ENCODE measurements around the gene NME7.

DNA sequence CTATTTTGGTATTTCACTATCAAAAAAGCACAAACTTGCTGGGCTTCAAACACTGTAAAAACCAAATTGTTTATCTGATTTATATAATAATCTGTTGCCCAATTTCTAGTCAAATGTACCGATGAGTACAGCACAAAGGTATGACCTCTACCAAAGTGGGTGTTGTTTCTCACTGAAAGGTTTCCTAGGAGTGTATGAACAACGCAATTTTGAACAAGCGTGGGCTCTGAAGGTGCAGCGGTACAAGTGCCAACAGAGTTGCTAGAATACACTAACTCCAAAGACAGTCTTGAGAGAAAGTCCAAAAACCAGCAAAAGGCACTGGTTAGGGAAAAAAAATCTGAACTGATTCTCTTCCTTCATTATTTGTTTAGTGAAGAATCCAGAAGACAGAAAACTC is 130.7 kb downstream of the NME7 start:
- TF ChIP-seq POLR2A (IDR thresholded peaks at IDR 0.05), result no peak
- TF ChIP-seq, protein P1, sequence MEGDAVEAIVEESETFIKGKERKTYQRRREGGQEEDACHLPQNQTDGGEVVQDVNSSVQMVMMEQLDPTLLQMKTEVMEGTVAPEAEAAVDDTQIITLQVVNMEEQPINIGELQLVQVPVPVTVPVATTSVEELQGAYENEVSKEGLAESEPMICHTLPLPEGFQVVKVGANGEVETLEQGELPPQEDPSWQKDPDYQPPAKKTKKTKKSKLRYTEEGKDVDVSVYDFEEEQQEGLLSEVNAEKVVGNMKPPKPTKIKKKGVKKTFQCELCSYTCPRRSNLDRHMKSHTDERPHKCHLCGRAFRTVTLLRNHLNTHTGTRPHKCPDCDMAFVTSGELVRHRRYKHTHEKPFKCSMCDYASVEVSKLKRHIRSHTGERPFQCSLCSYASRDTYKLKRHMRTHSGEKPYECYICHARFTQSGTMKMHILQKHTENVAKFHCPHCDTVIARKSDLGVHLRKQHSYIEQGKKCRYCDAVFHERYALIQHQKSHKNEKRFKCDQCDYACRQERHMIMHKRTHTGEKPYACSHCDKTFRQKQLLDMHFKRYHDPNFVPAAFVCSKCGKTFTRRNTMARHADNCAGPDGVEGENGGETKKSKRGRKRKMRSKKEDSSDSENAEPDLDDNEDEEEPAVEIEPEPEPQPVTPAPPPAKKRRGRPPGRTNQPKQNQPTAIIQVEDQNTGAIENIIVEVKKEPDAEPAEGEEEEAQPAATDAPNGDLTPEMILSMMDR (IDR thresholded peaks at IDR 0.05 in 8 of 11, conservative IDR thresholded peaks at IDR 0.05 in 3 of 11), result no peak
- TF ChIP-seq POLR2AphosphoS5 (IDR thresholded peaks at IDR 0.05), result no peak
